Measurements from ENCODE around the gene RBM44.
"Not testable (repeated sequence)": the region's sequence is repeated elsewhere in the genome, so short reads cannot be mapped to it uniquely, and the experiment has no call there.

RBM44 gene

GRCh38 chr2:237858294-237859081 lies 59.9 kb downstream of the RBM44 start:
- DNase-seq (ENCODE audit: low read depth in 2 of 2) = no peak

DNA sequence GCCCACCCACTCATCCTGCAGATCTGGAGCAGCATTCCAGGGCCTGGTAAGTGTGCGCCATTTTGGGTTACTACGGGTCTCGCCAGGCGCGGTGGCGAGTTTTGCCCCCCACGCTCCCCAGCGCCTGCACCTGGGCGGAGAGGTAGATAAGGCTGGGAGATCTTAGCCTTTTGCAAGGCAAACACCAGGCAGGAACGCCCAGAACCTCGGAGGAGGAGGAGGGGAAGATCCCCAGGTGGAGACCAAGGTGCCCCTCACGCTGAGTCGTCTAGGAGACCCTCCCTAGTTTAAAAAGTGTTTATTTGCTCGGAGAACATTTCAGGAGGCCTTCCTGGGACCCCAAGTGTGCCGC lies 60.5 kb downstream of the RBM44 start:
- DNase-seq (ENCODE audit: low read depth in 2 of 2) = no peak

- no peak for DNase-seq (ENCODE audit: low read depth in 2 of 2)
These were observed 61.1 kb downstream of the RBM44 start, which contains the start of gene RAMP1 for GRCh38 chr2:237859533-237860272. RAMP1 (plus strand) TSS chr2:237859623; CDS start chr2:237859676, 53 bp downstream.

GRCh38 chr2:237860273-237860935 lies 61.8 kb downstream of the RBM44 start:
- no peak for DNase-seq (ENCODE audit: low read depth in 2 of 2)

- no peak for DNase-seq (ENCODE audit: low read depth in 2 of 2)
These were observed 63.4 kb downstream of the RBM44 start for GRCh38 chr2:237861875-237862527.

DNA sequence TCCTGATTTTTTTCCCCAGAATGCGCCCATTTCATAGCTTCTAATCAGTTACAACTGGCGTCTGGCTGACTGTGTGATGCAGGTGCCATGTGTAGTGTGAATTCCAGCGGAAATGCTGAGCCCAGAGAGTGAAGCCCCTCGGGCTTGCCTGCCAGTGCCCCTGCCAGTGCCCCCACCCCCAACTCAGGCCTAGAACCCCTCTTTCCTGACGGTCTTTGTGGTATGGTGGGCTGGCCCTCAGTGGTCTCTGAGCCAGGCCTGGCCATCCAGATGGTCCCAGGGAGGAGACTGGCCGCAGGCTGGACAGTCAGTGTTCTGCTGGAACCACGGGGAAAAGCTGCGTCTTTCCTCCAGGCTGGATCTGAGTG lies 63.9 kb downstream of the RBM44 start:
- DNase-seq (ENCODE audit: low read depth in 2 of 2) = no peak

DNA sequence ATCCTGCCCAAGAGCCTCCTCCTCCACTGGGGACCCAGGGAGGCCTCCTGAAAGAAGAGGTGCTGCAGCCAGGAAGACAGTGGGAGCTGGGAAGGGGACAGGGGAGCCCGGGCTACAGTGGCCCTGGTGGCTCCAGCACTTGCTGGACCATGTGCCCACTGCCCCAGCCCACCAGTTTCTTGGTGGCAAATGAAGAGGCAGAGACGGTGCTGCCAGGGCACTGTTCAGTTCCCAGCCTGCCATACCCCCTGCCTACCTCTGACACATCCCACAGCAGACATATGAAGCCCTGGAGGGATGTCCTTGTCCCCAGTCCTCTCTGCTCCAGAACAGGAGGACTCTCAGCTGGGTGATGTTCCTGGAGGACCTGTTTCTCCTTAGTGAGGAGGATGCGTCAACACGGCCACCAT lies 64.5 kb downstream of the RBM44 start:
- no peak for DNase-seq (ENCODE audit: low read depth in 2 of 2)

GRCh38 chr2:237863689-237864443 lies 65.3 kb downstream of the RBM44 start:
- no peak for DNase-seq (ENCODE audit: low read depth in 2 of 2)

GRCh38 chr2:237864444-237864931 lies 65.9 kb downstream of the RBM44 start:
- no peak for DNase-seq (ENCODE audit: low read depth in 2 of 2)

DNA sequence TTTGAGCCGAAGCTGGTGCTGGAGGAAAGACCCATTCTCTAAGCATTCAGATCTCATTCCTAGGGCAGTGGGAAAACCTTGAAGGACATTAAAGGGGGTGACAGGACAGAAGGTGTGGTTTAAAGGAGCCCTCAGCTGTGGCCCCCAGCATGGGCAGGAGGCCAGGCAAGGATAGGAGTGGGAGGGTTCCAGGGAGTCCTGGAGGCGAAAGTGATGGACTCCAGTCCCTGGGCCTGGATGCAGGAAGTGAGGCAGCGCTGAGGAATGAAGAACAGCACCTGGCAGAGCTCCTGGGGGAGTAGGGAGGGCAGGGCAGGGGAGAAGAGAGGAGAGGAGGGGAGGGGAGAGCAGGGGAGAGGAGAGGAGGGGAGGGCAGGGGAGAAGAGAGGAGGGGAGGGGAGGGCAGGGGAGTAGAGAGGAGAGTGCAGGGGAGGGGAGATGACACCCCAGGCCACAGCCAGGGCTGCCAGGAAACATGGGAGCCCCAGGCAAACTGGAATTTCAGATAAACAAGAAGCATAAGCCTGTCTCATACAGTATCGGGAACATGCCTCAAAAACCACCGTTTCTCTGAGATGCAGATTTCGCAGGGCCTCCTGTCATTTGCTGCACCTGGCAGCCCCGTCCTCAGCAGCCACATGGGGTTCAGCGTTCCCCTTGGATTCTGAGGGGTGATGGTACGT lies 66.5 kb downstream of the RBM44 start:
- DNase-seq (ENCODE audit: low read depth in 2 of 2) = no peak

GRCh38 chr2:237865623-237866041 lies 67.1 kb downstream of the RBM44 start:
- no peak for DNase-seq (ENCODE audit: low read depth in 2 of 2)

GRCh38 chr2:237866101-237866621 lies 67.6 kb downstream of the RBM44 start:
- no peak for DNase-seq (ENCODE audit: low read depth in 2 of 2)

DNA sequence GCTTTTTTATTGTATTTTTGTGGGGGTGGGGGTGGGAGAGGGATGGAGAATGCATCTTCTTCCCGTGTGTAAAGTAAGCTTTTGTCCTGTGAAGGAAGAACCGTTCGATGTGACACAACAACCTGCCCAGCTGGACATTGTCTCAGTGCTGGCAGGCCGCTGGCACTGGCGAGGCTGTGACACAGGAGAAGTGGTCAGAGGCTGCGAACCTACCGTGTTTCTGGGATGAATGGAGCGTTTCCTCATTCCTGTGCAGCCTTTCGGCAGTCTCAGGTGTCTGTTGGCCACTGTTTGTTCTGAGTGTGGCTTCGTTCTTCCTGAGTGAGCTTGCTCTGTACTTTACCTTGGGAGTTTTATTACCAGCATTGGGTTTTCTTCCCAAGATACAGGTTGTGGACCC lies 68.9 kb downstream of the RBM44 start:
- no peak for DNase-seq (ENCODE audit: low read depth in 2 of 2)

DNA sequence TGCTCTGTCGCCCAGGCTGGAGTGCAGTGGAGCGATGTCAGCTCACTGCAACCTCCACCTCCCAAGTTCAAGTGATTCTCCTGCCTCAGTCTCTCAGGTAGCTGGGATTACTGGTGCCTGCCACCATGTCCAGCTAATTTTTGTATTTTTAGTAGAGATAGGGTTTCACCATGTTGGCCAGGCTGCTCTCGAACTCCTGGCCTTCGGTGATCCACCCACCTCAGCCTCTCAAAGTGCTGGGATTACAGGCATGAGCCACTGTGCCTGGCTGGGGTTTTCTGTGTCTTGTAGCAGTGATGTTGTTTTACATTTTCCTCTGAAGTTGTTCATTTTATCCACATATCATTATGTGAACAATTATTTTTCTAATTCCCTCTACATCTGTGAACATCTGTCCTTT lies 69.5 kb downstream of the RBM44 start:
- not testable (repeated sequence) for DNase-seq (ENCODE audit: low read depth in 2 of 2)

DNA sequence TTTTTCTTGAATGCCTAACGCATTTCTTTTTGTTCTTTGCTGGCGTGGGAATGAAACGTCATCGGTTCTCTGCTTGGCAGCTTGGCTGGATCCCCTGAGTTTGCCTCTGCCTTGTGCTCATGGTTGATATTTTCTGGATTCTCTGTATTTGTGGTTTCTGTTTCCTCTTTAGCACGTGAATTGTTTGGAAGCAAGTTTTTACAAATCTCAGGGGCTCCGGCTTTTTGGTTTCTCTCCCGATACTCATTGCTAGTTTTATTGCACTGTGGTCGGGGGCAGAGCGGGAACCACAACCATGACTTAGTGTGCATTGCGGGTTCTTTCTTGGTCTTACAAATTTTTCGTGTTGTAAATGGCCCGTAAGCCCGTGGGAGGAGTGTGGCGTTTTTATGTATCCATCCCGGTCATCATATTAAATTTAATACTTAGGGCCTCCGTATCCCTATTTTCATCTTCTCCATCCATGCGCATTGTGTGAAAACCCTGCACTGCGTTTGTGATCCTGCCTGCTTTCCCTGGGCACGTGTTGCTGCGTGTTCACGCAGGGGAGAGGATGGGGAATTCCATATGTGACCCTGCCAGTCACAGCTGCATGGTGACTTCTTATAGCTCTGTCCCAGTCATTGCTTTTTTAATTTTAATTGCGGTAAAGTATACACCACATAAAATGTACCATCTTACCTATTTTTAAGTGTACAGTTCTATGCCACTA lies 70.2 kb downstream of the RBM44 start:
- DNase-seq (ENCODE audit: low read depth in 2 of 2) = no peak

DNA sequence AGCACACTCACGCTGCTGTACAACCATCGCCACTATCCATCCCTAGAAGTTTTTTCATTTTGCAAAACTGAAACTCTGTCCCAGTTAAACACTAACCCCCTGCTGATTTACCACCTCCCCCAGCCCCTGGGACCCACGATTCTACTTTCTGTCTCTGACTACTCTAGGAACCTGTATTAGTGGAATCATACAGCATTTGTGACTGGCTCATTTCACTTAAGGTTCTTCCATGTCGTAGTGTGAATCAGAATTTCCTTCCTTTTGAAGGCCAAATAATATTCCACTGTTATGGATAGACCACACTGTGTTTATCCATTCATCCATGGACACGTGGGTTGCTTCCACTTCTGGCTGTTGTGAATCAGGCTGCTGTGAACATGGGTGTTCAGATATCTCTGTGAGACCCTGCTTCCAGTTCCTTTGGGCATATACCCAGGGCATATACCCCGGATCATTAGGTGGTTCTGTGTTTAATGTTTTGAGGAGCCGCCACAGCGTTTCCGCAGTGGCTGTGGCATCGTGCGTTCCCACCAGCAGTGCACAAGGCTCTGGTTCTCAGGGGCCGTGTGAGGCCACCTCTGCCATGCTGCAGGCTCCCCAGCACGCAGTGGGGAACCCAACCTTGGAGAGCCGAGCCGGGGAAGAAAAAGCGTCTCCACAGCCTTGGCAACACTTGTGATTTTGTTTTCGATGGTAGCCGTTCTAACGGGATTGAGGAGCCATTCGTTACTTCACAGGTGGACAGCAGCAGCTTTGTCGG lies 70.9 kb downstream of the RBM44 start:
- no peak for DNase-seq (ENCODE audit: low read depth in 2 of 2)

GRCh38 chr2:237870126-237870525 lies 71.5 kb downstream of the RBM44 start:
- DNase-seq (ENCODE audit: low read depth in 2 of 2) = no peak

- DNase-seq (ENCODE audit: low read depth in 2 of 2) = no peak
These were observed 72.4 kb downstream of the RBM44 start for GRCh38 chr2:237870754-237871651.
